HG03159 (cell line): ENCODE data around the gene CCDC183.
"Not testable (repeated sequence)": the region's sequence is repeated elsewhere in the genome, so short reads cannot be mapped to it uniquely, and the experiment has no call there.

ENCODE experiments used
- ATAC-seq: cut with Tn5 transposase; IDR thresholded peaks from one replicate; pipeline ENCODE4 v1.9.1; 2021; ENCODE audit warnings: mild to moderate bottlenecking, moderate library complexity; ENCODE audit not compliant: unreplicated experiment

CCDC183 gene

DNA sequence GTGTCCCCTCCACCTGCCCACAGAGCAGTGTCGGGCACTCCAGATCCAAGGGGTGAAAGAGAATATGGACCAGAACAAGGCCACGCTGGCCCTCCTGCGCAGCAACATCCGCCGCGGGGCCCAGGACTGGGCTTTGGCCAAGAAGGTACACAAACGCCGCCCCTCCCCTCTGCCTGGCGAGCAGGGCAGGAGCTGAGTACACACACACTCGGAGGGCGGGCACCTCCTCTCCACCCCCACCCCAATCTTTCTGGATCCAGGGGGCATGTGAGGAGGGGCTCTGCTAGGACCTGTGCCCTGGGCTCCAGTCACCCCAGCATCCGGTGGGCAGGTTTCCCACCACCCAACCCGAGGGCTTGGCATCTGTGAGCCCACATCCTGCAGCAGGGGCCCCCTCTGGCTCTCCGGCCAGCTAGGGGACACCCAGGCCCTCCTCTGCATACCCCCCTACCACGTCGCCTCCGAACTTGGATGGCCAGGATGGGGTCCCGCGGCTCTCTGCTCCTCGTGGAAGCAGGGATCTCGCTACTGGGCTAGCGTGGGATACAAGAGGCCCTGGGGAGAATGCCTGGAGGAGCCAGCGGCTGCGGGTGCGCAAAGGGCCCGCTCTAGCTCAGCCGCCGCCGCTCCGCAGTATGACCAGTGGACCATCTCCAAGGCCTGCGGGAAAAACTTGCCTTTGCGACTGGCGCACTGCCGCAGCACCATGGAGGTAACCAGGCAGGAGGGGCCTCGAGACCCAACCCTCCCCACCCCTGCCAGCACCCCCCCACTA is 3.1 kb downstream of the CCDC183 start:
- ATAC-seq = no peak

DNA sequence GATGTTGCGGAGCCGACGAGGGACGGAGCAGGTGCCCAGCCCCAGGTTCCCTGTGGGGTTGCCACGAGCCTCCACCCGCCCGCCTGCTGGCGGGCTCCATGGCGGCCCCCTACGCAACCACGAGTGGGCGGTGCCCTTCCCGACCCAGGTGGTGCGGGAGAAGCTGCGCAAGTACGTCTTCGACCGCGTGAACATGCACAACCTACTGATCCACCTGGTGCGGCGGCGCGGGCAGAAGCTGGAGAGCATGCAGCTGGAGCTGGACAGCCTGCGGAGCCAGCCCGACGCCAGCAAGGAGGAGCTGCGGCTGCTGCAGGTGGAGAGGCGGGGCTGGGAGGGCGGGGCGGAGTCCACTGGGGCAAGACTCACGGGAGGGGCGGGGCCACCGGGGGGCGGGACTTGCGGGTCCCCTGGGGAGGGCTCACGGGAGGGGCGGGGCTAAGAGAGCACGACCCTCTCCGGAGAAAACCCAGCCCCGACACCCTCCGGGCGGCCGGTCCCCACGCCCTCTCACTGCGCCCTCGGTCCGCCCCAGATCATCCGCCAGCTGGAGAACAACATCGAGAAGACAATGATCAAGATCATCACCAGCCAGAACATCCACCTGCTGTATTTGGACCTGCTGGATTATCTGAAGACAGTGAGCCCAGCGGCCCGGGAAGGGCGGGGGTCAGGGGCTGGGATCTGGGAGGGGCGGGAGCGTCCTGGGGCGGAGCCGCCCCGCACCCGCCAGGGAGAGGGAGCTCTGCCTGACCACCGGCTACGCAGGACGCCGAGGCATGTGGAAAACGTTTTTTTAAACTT is 3.9 kb downstream of the CCDC183 start:
- peak; percentile 49 for ATAC-seq

DNA sequence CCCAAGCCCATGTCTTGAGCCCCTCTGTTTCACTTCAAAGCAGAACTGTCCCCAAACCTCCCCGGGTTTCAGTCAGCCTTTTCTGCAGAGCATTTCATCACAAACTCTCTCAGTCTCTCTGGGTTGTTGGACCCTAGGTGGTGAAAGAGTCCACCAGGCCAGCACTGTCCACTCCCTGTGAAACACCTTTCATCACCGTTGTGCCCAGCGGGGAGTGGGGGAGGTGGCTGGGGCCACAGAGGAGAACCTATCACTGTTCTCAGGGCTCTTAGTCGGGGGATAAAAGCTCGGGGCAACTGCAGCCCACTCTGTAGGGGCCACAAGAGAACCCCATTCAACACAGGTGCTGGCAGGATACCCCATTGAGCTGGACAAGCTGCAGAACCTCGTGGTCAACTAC is 6.2 kb downstream of the CCDC183 start:
- ATAC-seq = no peak

DNA sequence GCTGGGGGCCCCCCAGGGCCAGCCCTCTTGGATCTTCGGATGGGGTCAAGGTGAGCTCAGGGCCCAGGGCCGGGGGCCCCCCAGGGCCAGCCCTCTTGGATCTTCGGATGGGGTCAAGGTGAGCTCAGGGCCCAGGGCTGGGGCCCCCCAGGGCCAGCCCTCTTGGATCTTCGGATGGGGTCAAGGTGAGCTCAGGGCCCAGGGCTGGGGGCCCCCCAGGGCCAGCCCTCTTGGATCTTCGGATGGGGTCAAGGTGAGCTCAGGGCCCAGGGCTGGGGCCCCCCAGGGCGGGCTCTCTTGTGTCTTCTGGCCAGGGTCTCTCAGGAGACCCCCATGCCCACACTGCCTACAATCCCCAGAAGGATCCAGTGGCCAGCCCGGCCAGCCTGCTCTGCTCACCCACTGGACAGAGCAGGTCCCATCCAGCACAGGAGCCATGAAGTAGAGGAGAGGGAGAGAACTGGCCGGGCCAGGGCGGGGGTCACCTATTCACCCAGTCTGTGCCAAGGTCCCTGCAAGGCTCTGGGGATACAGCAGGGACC is 6.9 kb downstream of the CCDC183 start:
- not testable (repeated sequence) for ATAC-seq

DNA sequence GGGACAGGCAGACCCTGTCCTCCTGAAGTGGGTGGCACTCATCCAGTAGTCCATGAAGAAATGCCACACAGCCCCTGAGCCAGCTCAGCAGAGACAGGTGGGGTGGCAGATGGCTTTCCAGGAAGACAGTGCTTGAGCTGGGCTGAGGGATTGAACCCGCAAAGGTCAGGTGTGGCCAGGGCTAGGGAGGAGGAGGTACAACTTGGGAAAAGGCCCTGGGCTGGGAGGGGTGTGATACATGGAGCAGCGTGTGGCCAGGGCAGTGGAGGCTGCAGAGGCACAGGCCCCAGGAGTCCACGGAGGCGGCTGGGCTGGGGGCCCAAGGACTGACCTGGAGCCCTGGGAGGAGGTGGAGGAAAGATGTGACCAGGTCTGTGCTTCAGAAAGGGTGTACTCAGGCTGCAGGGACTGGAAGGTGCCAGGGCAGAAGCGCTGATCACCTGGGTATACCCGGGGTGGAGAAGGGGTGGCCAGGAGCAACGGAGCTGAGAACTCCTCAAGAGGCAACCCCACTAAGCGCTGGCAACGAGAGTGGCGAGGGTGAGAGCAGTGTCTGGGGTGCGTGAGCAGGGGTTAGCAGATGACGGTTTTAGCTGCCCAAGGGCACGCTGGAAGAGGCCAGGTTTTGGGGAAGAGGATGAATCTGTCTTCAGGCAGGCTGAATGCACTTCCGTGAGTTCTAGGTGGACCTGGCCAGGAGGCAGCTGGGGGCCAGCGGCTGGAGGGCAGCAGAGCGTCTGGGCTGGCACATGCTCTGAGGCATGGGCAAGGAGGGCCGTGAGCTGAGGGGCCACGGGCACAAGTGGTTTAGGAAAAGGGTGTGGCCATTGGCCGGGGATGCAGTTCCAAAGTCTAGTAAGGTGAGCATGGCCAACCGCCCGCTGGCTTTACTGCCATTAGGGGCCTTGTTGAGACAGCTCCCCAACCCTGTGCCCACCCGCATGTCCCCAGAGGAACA is 7.7 kb downstream of the CCDC183 start:
- ATAC-seq = no peak

DNA sequence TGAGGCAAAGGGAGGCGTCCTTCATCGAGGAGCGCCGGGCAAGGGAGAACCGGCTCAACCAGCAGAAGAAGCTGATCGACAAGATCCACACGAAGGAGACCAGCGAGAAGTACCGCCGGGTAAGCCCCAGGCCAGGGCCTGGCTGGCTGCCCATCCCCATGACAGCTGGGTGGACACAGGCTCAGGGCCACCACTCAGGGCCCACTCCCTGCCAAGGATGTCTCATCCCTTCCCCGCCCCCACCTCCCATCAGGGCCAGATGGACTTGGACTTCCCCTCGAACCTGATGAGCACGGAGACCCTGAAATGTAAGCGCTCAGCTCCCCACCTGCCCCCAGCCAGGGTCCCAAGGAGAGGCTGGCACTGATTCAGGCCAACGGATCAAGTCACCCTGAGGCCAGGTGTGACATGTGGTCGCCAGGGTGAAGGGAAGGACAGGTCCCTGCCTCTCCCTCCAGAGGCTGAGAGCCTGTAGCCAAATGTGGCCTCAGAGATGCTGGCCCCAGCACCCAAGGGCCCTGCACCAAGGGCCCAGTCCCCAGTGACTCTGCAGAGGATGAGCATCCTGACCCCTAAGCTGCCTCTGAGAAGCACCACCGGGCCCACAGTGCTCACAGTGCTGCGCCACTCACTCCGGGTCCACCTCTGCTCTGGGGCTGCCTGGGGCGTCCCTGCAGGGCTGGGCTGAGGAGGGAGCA is 8.5 kb downstream of the CCDC183 start:
- ATAC-seq = no peak

DNA sequence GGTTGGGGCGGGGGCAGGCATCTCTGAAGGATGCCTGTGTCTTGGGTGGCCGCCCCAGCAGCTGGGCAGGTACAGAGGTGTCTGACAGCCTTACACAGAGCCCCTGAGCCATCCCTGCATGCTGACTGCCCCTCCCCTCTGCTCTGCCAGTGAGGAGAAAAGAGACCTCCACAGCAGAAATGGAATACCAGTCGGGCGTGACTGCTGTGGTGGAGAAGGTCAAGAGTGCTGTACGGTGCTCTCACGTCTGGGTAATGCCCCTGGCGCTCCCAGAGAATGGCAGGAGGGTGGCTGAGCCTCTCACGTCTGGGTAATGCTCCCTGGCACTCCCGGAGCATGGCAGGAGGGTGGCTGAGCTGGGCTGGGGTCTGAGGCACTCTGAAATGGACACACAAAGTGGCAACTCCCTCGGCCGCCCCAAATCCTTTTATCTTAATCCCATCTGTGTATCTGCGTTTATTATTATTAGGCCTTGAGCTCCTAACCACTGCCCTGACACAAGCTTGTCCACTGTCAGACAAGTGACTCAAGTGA is 9.1 kb downstream of the CCDC183 start:
- no peak for ATAC-seq

DNA sequence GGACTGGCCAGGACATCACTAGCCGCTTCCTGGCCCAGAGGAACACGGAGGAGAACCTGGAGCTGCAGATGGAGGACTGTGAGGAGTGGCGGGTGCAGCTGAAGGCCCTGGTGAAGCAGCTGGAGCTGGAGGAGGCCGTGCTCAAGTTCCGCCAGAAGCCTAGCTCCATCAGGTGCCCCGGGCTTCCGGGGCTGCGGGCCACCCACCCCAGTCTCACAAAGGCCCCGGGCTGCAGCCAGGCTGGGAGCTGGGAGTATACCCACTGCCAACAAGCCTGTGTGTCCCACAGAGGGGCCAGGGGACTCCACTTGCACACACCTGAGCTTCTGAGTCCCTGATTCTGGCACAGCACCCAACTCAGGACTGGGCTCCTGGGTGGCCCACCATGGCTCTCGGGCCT is 9.9 kb downstream of the CCDC183 start:
- no peak for ATAC-seq

DNA sequence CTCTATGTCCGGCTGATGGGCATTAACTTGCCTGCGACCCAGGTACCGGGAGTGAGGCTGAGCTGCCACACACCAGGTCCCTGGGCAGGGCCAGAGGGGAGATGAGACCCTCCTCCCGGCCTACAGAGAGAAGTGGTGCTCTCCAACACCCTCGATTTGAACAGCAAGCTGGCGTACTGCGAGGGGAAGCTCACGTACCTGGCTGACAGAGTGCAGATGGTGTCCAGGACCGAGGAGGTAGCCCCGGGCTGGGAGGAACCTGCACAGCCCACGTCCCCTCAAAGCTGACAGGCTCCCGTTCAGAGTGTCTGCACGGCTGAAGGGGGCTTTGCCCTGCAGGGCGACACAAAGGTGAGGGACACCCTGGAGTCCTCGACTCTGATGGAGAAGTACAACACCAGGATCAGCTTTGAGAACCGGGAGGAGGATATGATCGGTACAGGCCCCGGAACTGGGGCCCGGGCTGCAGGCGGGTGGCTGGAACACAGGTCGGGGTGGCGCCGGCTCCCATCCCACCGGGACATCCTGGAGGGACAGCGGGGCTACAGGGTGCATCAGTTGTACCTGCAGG is 10.6 kb downstream of the CCDC183 start:
- ATAC-seq = no peak

DNA sequence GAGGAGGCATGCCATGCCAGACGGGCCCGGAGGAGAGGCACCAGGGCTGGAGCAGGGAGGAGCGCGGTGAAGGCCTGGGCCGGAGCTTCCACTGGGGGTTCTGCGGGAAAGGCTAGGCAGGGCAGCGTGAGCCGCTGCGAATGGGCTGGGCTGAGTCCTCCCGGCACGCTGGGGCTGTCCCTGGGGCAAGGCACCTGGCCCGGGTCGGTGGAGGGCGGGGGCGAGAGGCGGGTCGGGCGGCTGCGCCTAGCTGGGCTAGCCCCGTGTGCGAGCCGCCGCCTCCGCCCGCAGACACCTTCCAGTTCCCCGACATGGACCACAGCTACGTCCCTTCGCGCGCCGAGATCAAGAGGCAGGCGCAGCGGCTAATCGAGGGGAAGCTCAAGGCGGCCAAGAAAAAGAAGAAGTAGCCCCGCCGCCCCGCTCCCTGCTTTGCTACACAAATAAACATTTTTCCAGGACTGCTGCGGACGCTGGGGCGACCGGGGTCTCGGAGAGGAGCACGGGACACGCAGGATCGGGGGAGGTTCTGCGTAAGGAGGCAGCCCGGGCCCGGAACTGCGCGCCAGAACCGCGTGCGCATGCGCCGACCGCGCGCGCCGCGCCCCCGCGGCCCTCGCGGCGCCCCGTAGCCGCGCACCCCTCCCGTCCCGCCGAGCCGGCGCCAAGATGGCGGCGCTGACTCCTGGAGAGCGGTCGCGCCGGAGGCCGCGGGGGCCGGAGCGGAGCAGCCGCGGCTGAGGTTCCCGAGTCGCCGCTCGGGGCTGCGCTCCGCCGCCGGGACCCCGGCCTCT is 11.3 kb downstream of the CCDC183 start, which contains the start of gene RABL6:
TSS of gene RABL6 (plus strand) at position 668 of the 794 bp plus-strand sequence. CDS start 249 bp downstream, outside the sequence.
- peak; percentile 71 for ATAC-seq

DNA sequence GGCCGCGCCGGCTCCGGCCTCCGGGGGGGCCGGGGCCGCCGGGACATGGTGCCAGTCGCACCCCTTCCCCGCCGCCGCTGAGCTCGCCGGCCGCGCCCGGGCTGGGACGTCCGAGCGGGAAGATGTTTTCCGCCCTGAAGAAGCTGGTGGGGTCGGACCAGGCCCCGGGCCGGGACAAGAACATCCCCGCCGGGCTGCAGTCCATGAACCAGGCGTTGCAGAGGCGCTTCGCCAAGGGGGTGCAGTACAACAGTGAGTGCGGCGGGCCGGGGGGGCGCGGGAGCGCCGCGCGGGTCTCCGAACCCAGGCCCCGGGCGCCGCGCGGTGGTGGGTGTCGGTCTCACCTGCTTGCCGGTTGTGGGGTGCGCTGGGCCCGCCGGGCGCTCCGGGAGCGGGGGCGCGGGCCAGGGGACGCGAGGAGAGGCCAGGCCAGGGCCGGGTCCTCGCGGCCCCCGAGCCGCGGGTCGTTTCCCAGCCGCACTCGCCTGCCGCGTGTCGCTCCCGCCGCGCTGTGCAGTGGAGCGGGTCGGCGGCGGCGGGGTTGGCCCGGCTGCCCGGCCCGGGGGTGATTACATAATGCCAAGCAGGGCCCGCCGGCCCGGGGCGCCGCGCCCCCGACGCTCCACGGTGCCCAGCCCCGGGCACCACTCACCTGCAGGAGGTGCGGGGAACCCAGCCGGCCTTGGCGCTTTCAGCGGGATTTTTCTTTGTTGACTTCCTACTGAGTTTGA is 12.1 kb downstream of the CCDC183 start:
- peak; percentile 30 for ATAC-seq

DNA sequence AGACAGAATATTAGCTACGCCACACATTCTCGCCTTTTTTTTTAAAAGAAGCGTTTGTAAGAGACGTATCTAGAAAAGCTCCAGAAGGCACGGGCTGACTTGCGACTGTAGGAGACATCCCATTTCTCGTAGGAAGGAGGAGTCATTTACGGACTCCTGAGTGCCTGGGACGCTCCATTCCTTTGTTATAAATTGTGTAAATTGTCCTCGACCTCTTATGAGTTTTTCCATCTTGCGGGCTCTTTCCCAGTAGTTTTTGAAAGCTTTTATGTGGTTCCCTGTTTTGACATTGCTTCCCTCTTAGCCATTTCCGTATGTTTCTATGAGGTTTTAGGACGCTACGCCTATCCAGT is 12.6 kb downstream of the CCDC183 start:
- ATAC-seq = no peak

DNA sequence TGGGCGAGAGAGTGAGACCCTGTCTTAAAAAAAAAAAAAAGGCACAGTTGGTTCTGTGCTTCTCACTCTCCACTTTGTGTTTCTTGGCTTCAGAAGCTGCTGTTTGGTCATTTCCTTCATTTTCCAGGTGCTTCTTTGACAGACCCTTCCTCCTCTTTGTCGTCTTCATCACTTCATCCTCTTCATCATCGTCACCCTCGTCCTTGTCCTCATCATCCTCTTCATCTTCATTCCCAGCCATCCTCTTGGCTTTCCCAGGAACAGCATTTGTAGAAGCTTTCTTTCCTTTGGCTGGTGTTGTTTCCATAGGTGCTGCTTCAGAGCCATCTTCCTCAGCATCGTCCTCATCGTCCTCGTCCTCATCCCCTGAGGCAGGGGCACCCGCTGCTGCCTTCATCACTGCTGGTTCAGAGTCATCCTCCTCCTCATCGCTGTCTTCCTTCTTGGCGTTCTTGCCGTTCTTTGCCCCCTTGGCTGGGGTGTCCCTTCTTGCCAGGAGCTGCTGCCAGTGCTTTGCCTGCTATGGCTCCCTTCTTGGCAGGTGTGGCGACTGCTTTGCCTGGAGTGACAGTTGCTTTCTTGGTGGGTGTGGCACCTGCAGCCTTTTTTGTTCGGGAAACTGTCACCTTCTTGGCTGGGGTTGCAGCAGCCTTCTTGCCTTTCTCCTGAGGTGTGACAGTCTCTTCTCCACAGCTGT is 18.7 kb downstream of the CCDC183 start:
- no peak for ATAC-seq

DNA sequence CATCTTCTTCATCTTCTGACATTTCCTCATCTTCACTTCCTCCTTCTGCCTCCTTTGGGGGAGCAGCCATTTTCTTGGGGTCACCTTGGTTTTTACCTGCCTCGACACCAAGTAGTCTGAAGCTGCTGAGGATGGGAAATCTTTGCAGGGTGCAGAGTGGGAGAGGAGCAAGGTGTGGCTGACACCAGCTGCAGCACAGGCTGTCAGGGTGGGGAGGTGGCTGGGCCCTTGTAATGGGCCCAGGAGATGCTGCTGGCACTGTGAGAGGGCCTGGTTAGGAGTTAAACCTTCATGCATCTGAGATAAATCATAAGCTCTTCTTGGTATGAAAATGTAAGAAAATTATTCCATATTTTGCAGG is 19.3 kb downstream of the CCDC183 start:
- ATAC-seq = no peak

DNA sequence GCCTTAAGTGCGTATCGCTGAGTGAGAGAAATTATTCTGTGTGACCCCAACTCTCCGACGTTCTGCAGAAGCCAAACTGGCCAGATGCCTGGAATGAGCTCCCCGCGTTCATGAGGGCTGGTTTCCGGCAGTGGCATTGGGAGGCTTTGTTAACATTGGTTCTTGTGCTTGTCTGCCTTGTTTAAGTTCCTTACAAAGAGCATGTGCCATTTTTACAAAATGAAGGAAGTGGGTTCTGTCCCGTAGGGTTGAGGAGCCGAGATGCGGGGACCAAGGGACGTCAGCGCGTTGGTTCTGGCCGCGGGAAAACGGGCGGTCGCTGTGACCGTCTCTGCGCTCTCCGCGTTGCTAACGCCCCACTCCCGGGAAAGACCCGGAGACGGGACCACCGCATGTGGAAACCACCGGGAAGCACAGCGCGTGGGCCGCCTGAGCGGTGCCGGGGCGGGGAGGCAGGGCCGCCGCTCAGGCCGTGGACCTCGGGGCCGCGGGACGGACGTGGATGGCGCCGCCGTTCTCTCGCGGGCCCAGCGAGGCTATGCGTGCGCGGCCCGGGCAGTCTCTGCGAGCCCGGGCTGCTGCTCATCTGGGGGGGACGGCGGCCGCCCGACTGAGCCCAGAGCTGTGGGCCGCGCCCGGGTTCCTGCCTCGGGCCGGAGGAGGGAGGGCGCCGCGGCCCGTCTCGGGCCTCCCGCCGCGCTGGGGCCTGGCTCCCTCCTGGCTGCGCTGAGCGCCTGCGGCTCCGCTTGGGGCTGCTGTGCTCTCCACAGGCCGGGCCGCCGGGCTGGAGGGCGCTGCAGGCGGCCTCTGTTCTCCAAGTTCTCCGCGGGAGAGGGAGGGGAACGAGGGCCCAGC is 25.1 kb downstream of the CCDC183 start:
- ATAC-seq = no peak

DNA sequence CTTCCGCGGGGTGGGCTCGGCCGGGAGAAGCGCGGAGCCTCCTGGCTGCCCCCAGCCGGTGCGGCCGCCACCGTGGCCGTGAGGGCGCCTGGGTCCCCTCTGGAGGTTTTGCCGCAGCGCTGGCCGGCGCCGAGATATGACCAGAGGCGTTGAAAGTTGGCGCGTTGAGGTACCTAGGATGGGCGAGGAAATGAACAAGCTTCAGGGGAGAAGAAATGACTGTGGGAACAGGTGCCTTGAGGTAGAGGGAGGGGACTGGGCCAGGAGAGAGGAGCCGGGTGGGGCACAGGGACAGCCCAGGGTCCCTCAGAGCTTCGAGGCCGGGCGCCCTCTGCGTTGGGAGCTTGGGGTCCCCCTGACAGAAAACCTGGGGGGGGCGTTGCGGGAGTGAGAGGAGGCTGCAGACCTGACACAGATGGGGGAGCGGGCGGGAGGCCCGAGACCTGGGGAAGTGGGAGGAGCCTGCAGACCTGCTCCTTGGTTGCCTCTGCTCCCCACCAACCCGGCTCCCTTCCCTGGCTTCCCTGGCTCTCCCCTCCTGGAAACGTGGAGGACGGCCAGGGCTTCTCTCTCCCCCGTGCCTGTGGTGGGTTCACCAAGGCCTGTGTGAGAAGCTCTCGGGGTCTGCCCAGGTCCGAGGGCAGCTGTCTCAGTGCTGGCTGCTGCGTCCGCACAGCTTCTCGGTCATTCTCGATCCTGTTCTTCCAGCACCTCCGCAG is 25.8 kb downstream of the CCDC183 start:
- ATAC-seq = no peak
